H54 (cell line): ENCODE measurements around the gene SFT2D2.
"Not testable (repeated sequence)": the region's sequence is repeated elsewhere in the genome, so short reads cannot be mapped to it uniquely, and the experiment has no call there.

Experiments used
- DNase-seq: peaks from one replicate; pipeline ENCODE4 v3.0.0; 2011; ENCODE audit warnings: low spot score, mixed read lengths; ENCODE audit not compliant: insufficient read length
- FAIRE-seq: peaks from 3 replicates; lab custom pipeline; 2011; peaks lifted over from hg19 to GRCh38; lab: Jason Lieb, UNC
- POLR2A ChIP-seq: IDR thresholded peaks from 2 replicates; pipeline ENCODE4 v1.6.1; 2011; ENCODE audit warnings: low read depth, mild to moderate bottlenecking, low read length

Gene SFT2D2

GRCh38 chr1:168225476-168226190, at the start of gene SFT2D2:
Gene SFT2D2 (plus strand): TSS chr1:168226004. CDS start chr1:168226080, 76 bp downstream.
- DNase-seq (peak; percentile 86), FAIRE-seq (no peak)
- peak; percentile 90 for TF ChIP-seq POLR2A

GRCh38 chr1:168178227-168178637, 47.6 kb upstream of the SFT2D2 start:
- DNase-seq: no peak
- TF ChIP-seq POLR2A: no peak
- no peak for FAIRE-seq

- TF ChIP-seq POLR2A: peak; percentile 76
- FAIRE-seq: peak; percentile 92
Measured at GRCh38 chr1:168178638-168179437, 47.0 kb upstream of the SFT2D2 start, which contains the start of gene TIPRL. Gene TIPRL (plus strand): TSS chr1:168178962. CDS start chr1:168179078, 116 bp downstream.

GRCh38 chr1:168179438-168180147, 46.2 kb upstream of the SFT2D2 start:
- FAIRE-seq: no peak
- TF ChIP-seq POLR2A: no peak
- DNase-seq: no peak

More at GRCh38 chr1:168178638-168179437, 47.0 kb upstream of the SFT2D2 start, which contains the start of gene TIPRL:
- DNase-seq: peak; percentile 76

GRCh38 chr1:168180148-168180524, 45.7 kb upstream of the SFT2D2 start:
- no peak for TF ChIP-seq POLR2A
- DNase-seq (no peak), FAIRE-seq (no peak)

- not testable (repeated sequence) for FAIRE-seq, DNase-seq
Measured at GRCh38 chr1:168181063-168181720, 44.6 kb upstream of the SFT2D2 start.

GRCh38 chr1:168187177-168187576, 38.6 kb upstream of the SFT2D2 start:
- FAIRE-seq (no peak), DNase-seq (no peak)

GRCh38 chr1:168190403-168190802, 35.4 kb upstream of the SFT2D2 start:
- no peak for TF ChIP-seq POLR2A
- DNase-seq (no peak), FAIRE-seq (no peak)

More at GRCh38 chr1:168187177-168187576, 38.6 kb upstream of the SFT2D2 start:
- TF ChIP-seq POLR2A: no peak

- no peak for TF ChIP-seq POLR2A
- no peak for DNase-seq
- no peak for FAIRE-seq
Measured at GRCh38 chr1:168195199-168196135, 30.3 kb upstream of the SFT2D2 start.

- FAIRE-seq (no peak), DNase-seq (no peak)
- no peak for TF ChIP-seq POLR2A
Measured at GRCh38 chr1:168199056-168199455, 26.7 kb upstream of the SFT2D2 start.

GRCh38 chr1:168202941-168203654, 22.7 kb upstream of the SFT2D2 start:
- DNase-seq (no peak), FAIRE-seq (no peak)
- TF ChIP-seq POLR2A: no peak

- no peak for TF ChIP-seq POLR2A
- no peak for DNase-seq
- no peak for FAIRE-seq
Measured at GRCh38 chr1:168206111-168206510, 19.7 kb upstream of the SFT2D2 start.

GRCh38 chr1:168207673-168208072, 18.1 kb upstream of the SFT2D2 start:
- not testable (repeated sequence) for DNase-seq, FAIRE-seq
